Mucosa of stomach (tissue), 1 donor: ENCODE measurements around the gene TMEM59.
"Not testable (repeated sequence)": the region's sequence is repeated elsewhere in the genome, so short reads cannot be mapped to it uniquely, and the experiment has no call there.

Experiments
- H3K27me3 ChIP-seq: one replicate; pipeline ENCODE4 v1.7.0; 2013; ENCODE audit warnings: mild to moderate bottlenecking, low read length; ENCODE audit not compliant: control insufficient read depth, insufficient read depth
- H3K36me3 ChIP-seq: one replicate; pipeline ENCODE4 v1.7.0; 2013; ENCODE audit warnings: low read length; ENCODE audit not compliant: control insufficient read depth, insufficient read depth
- H3K4me1 ChIP-seq: one replicate; pipeline ENCODE4 v1.7.0; 2013; ENCODE audit warnings: mild to moderate bottlenecking, low read length; ENCODE audit not compliant: control insufficient read depth, insufficient read depth
- H3K4me3 ChIP-seq: one replicate; pipeline ENCODE4 v1.7.0; 2013; ENCODE audit warnings: low read length
- H3K9ac ChIP-seq: one replicate; pipeline ENCODE4 v1.7.0; 2013; ENCODE audit warnings: mild to moderate bottlenecking, low read length, moderate library complexity
- H3K9me3 ChIP-seq: one replicate; pipeline ENCODE4 v1.7.0; 2013; ENCODE audit warnings: mild to moderate bottlenecking, low read length, moderate library complexity; ENCODE audit not compliant: control insufficient read depth
- donor health status: Pancreatic carcinoma.

Gene TMEM59, protein sequence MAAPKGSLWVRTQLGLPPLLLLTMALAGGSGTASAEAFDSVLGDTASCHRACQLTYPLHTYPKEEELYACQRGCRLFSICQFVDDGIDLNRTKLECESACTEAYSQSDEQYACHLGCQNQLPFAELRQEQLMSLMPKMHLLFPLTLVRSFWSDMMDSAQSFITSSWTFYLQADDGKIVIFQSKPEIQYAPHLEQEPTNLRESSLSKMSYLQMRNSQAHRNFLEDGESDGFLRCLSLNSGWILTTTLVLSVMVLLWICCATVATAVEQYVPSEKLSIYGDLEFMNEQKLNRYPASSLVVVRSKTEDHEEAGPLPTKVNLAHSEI

DNA sequence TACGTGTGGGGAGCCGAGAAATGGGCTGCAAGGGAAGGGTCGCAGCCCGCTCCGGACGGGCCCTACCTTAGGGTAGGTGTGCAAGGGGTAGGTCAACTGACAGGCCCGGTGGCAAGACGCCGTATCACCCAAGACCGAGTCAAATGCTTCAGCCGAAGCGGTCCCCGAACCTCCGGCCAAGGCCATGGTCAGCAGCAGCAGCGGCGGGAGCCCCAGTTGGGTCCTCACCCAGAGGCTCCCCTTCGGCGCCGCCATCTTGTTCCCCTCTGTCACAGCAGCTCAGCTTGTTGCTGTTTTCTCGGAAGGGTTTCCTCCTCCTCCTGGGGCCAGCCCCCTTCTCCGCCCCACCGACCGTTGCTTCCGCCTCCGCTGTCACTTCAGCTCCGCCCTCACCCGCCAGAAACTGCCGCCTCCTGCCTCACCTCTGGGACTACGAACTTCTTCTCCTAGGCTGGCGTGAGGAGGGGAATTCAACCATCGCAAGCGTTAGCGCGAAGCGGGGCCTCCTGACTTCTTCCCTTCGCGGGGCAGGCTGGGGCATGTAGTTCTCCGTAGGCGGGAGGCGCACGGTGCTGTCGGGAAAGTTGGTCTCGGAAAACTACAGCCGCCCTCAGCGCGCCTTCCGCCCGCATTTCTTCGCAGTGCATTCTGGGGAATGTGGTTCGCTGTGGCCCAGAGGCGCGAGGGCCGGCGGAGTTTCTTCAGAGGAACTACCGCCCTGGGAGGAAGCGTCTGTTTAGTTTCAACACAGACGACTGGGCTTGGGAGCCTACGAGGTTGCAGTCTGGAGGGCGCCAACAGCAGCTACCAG, at the start of gene TMEM59, which contains the start of gene TCEANC2:
TMEM59 (minus strand) TSS at position 271 of the 811 bp plus-strand sequence; CDS start at position 255, 16 bp downstream.
TCEANC2 (plus strand) TSS at position 675 of the 811 bp plus-strand sequence. CDS start 815 bp downstream, outside the sequence.
- Histone ChIP-seq H3K9me3 (no peaks in the 10 kb centered on the region), H3K36me3 (no peaks in the 10 kb centered on the region), H3K4me1 (peaks cover 9% of the 10 kb centered on the region), H3K27me3 (no peaks in the 10 kb centered on the region), H3K9ac (peak within 1 kb of the TSS; percentile 85), H3K4me3 (peak within 1 kb of the TSS; percentile 99)

DNA sequence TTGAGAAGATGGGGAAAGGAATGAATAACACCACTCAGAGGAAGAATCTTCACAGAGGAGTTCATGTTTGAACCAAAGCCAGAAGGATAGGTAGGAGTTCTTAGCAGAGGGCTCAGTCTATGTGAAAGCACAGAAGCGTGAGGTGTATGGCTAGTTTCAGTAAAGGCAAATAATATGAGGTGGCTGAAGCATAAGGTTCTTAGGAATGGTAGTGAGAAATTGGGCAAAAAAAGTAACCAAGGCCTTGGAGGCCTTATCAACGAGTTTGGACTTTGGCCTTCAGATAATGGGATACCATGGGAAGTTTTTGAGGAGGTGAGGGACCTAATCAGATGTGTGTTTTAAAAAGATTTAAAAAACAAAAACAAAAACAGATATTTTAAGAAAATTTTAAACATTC, 47.5 kb upstream of the TMEM59 start:
- H3K27me3 ChIP-seq: no peaks in the 10 kb centered on the region
- H3K36me3 ChIP-seq: no peaks in the 10 kb centered on the region
- no peak overlapping the region for H3K4me3 ChIP-seq
- H3K4me1 ChIP-seq: peaks cover 19% of the 10 kb centered on the region
- H3K9me3 ChIP-seq: no peaks in the 10 kb centered on the region
- no peak overlapping the region for H3K9ac ChIP-seq

DNA sequence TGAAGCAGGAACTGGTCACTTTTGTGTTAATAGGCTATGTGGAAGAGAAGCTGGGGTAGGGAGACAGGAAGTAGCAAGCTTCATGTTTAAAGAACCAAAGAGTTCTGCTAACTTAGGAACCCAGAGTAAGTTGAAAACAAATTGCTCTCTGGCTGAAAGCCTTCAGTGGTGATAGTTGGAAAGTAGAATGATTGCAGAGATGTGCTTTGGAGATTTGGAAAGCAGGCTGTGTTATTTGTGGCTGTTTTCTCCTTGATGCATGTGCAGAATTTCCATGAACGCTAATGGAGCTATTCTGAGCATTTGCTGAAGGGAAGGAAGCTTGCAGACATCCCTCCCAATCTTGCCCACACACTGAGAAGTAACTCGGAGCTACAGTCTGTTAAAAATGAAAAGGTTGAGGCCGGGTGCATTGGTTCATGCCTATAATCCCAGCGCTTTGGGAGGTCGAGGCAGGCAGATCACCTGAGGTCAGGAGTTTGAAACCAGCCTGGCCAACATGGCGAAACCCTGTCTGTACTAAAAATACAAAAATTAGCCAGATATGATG, 46.1 kb upstream of the TMEM59 start:
- Histone ChIP-seq H3K4me1 (peaks cover 30% of the 10 kb centered on the region), H3K9me3 (no peaks in the 10 kb centered on the region), H3K36me3 (no peaks in the 10 kb centered on the region), H3K27me3 (no peaks in the 10 kb centered on the region), H3K9ac (no peak overlapping the region), H3K4me3 (no peak overlapping the region)

DNA sequence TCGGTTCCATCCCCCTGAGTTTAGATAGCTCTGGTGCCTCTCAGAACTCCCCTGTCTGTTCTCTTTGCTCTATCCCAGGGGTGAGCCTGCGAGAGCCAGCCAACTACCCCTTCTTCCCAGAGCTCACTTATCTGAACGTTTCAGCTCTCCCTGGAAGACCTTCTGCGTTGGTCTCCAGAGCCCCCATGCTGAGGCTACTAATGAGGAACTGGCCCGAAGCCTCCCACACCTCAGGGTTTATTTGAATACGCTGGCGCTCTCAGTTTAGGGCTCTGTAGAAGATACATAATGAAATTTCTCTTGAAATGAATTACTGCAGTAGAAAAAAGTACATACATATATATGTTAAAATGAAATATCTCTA, 43.9 kb upstream of the TMEM59 start:
- Histone ChIP-seq H3K36me3 (no peaks in the 10 kb centered on the region), H3K9me3 (no peaks in the 10 kb centered on the region), H3K9ac (no peak overlapping the region), H3K4me3 (no peak overlapping the region), H3K27me3 (no peaks in the 10 kb centered on the region), H3K4me1 (peaks cover 51% of the 10 kb centered on the region)

DNA sequence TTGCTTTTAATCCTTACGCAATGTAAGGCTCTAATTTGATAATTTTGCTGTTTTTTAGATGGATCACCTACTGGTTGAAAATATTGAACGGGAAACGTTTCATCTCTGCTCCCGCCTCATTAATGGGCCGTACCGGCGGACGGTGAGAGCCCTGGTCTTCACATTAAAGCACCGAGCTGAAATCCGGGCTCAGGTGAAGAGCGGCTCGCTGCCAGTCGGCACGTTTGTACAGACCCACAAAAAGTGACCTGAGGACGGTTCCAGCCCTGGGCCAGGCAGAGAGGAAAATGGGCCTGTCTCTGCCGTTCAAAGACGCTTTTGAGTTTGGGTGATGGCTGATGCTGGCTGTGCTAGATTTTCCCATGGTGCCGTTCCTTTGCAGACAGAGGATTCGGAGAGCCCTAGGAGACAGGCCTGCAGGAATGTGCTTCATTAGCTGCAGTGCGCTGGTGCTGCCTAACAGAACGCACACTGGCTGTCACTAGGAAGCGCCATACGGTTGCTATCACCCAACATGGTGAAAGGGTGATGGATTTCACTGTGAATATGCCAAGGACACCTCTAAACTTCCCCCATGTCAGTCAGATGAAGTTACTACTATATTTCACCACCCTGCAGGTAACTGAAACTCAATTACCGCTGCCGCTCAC, 43.3 kb upstream of the TMEM59 start:
- Histone ChIP-seq H3K27me3 (no peaks in the 10 kb centered on the region), H3K9me3 (no peaks in the 10 kb centered on the region), H3K4me1 (peaks cover 55% of the 10 kb centered on the region), H3K4me3 (no peak overlapping the region), H3K36me3 (no peaks in the 10 kb centered on the region), H3K9ac (no peak overlapping the region)

DNA sequence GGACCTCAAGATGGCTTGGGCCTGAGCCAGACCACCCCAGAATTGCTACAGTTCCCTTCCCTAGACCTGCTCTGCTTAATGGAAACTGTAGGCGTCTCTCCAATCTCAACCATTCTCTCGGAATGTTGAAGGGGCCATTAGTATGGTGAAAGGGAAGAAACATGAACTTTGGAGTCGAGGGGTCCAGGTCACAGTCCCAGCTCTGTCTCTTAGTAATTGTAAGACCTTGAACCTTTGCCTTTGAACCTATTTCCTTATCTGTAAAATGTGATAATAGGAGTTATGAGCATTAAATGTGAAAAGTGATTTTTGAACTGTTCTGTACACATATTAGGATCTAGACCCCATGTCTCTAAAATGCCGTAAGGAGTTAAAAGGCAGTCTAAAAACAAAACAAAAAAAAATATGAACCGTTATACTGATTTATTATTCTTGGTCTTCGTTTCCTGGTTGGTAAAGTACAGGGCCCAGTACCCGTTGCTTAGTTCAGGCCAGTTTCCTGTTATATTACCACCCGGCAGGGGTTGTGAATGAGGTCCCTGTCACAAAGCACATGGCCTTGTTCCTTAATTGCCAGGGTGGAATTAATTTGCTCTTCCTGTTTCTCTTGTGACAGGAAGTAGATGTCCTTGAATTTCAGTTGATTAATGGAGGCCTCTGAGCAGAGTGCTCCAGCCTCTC, 42.7 kb upstream of the TMEM59 start:
- H3K9ac ChIP-seq: no peak overlapping the region
- H3K9me3 ChIP-seq: no peaks in the 10 kb centered on the region
- H3K4me3 ChIP-seq: no peak overlapping the region
- H3K27me3 ChIP-seq: no peaks in the 10 kb centered on the region
- H3K36me3 ChIP-seq: no peaks in the 10 kb centered on the region
- peaks cover 51% of the 10 kb centered on the region for H3K4me1 ChIP-seq

DNA sequence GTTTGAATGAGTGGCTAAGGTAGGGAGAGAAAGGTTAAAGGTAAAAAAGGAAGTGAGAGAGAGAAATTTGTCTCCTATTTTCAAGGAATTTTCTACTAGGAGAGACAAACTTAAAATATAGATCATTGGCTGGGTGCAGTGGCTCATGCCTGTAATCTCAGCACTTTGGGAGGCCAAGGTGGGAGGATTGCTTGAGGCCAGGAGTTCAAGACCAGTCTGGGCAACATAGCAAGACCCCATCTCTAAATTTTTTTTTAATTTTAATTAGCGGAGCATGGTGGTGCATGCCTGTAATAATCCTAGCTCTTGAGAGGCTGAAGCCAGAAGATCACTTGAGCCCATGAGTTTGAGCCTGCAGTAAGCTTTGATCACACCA, 41.7 kb upstream of the TMEM59 start:
- not testable (repeated sequence) for H3K9ac ChIP-seq, H3K27me3 ChIP-seq, H3K36me3 ChIP-seq, H3K4me3 ChIP-seq, H3K9me3 ChIP-seq
- peaks cover 45% of the 10 kb centered on the region for H3K4me1 ChIP-seq

DNA sequence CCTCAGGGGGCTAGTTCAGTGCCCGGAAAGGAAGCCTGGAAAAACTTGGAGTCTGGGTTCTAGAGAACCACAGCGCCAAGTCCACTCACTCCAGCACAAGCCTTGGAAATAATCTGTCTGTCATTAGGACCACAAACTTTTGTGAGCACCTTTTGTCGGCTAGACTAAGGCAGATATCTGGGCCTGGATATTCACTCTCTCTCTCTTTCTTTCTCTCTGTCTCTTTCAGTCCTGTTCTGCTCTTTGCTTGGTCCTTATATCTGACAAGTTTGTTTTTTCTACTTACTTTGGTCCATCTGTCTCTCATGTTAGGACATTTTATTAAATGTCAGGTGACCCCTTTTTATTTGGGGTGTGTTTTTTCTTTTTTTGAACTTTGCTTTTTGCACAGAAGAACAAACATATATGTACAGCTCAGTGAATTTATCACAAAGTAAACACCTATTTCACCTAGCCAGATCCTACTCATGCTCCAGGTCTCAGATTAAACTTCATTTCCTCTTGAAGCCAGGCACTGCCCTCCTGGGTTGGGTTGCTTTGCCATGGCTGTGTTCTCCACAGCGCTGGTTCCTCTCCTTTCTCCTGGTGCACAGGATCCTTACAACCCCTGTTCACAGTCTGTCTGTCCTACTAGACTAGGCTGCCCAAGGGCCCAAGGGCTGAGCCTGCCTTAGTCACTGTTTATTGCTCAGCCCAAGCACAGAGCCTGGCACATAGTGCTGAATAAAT, 41.2 kb upstream of the TMEM59 start:
- no peaks in the 10 kb centered on the region for H3K27me3 ChIP-seq
- no peaks in the 10 kb centered on the region for H3K36me3 ChIP-seq
- no peaks in the 10 kb centered on the region for H3K9me3 ChIP-seq
- no peak overlapping the region for H3K4me3 ChIP-seq
- H3K4me1 ChIP-seq: peaks cover 45% of the 10 kb centered on the region
- H3K9ac ChIP-seq: peak overlapping the region; percentile 7

DNA sequence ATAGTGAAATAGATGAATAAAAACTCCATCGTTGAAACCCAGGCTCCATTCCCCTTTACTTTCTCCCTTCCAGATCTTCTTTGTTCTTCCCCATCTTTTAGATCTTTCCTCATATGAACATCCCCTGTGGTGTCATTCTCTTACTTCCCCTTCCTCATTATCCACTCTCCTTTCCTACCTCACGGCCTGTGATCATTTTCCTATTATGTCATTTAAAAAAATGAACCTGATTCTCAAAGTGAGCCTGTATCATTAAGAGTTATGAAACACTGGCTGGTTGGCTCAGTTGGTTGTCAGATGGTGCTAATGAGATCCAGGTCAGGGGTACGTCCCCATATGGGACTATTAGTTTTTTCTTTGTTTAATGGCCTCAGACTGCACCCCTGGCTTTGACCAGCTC, 38.7 kb upstream of the TMEM59 start:
- H3K9me3 ChIP-seq: no peaks in the 10 kb centered on the region
- H3K9ac ChIP-seq: no peak overlapping the region
- no peaks in the 10 kb centered on the region for H3K36me3 ChIP-seq
- no peaks in the 10 kb centered on the region for H3K27me3 ChIP-seq
- H3K4me3 ChIP-seq: no peak overlapping the region
- H3K4me1 ChIP-seq: peaks cover 45% of the 10 kb centered on the region

DNA sequence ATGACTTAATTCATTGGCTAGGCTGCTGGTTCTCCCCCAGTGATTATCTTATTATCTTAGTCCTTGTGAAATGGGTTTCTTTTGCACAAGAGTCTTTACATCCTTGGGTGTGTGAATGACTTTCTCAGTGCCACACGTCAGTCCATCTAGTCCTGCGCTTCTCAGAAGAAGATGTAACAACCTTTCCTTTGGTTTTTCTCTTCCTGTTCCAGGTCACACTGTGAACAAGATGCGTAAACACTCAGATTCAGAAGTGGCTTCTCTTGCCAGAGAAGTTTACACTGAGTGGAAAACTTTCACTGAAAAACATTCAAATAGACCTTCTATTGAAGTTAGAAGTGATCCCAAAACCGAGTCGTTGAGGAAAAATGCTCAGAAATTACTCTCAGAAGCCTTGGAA, 35.4 kb upstream of the TMEM59 start:
- Histone ChIP-seq H3K9ac (no peak overlapping the region), H3K36me3 (no peaks in the 10 kb centered on the region), H3K27me3 (no peaks in the 10 kb centered on the region), H3K9me3 (no peaks in the 10 kb centered on the region), H3K4me1 (peaks cover 17% of the 10 kb centered on the region), H3K4me3 (no peak overlapping the region)

DNA sequence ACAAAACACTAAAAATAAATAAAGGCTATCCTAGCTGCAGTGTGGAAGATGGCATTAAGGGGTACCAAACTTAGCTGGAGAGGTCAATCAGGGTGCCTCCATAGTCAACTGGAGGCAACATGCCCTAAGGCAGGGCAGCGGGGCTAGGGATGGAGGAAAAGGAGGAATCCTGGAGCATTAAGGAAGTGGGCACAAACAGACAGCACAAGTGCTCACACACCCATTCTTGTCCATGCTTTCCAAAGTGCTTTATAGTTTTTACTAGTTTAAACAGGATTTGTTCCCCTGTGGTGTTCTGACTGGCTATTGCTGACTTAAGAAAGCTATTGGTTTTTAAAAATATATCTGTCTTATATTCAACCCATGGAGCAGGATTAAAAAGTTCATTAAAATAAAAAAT, 33.8 kb upstream of the TMEM59 start:
- Histone ChIP-seq H3K9ac (no peak overlapping the region), H3K27me3 (no peaks in the 10 kb centered on the region), H3K4me3 (no peak overlapping the region), H3K9me3 (no peaks in the 10 kb centered on the region), H3K4me1 (peaks cover 4% of the 10 kb centered on the region), H3K36me3 (no peaks in the 10 kb centered on the region)
